Body of pancreas (tissue), 4 donors: ENCODE data around the gene TRIB2.

ENCODE experiments used
- POLR2A ChIP-seq, 3 donors: fragments of 450-650 bp; IDR thresholded peaks; one replicate each; pipeline ENCODE4 v1.6.1; 2016; ENCODE audit warnings: antibody characterized with exemption in 3 of 3, mild to moderate bottlenecking in 2 of 3
- TF ChIP-seq, protein P1 (sequence below), 7 experiments: fragments of 450-650 bp in 4 of 7; fragments of 200-600 bp in 3 of 7; sonication (generic) in 3 of 7; IDR thresholded peaks; one replicate each; pipeline ENCODE4 v1.5.1; 2016 to 2019; ENCODE audit warnings: antibody characterized with exemption in 7 of 7

DNA sequence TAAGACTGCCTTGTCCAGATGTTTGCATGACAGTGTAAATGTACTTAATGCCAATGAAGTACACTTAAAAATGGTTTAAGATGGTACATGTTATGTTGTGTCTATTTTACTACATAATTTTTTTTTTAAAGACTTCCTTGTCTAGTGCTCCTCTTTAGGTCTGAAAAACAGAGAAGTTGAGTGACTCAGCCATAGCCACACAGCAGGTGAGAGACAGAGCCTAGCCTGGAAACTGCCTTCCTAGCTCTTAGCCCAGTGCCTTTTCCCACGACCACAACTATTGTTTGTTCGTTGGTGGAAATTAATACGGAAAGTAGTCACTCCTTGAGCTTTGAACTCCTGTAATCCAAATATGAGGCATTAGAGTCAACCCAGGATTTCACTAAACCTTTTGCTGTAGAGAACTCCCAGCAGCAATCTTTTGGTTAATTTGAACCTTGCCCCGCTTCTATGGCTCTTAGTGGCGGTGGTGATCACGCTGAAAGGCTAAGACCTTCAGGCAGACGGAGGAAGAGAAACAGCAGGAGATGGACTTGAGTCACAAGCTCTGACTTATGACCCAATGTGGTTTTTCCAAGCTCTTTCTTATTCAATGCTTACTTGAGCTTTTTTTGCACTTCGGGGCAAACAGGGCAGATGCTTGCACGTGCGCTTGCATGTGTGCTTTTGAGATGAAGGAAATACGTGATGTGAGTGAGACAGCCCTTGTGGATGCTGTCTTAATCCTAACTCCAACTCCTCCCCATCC, 21.2 kb downstream of the TRIB2 start:
- TF ChIP-seq, protein P1, sequence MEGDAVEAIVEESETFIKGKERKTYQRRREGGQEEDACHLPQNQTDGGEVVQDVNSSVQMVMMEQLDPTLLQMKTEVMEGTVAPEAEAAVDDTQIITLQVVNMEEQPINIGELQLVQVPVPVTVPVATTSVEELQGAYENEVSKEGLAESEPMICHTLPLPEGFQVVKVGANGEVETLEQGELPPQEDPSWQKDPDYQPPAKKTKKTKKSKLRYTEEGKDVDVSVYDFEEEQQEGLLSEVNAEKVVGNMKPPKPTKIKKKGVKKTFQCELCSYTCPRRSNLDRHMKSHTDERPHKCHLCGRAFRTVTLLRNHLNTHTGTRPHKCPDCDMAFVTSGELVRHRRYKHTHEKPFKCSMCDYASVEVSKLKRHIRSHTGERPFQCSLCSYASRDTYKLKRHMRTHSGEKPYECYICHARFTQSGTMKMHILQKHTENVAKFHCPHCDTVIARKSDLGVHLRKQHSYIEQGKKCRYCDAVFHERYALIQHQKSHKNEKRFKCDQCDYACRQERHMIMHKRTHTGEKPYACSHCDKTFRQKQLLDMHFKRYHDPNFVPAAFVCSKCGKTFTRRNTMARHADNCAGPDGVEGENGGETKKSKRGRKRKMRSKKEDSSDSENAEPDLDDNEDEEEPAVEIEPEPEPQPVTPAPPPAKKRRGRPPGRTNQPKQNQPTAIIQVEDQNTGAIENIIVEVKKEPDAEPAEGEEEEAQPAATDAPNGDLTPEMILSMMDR (IDR thresholded peaks at IDR 0.05) = no peak
- no peak for TF ChIP-seq POLR2A (IDR thresholded peaks at IDR 0.05)
